IMR-90 (cell line): ENCODE measurements around the gene ADD1. TPM values are rescaled to one million over a fixed set of nuclear protein-coding genes. Genes with fewer than 3 reads are reported as not detected.

Experiments
- ATAC-seq: fragments of 200-7000 bp; cut with Tn5 transposase; 2 replicates; pipeline ENCODE4 v1.9.1; 2020; ENCODE audit warnings: low read depth, mild to moderate bottlenecking, moderate library complexity
- BruUV-seq: library from RNA; stranded (reverse); fragments of 400-500 nt; replicated peaks from 2 replicates; lab custom pipeline; 2021; lab: Mats Ljungman, UMichigan
- CTCF ChIA-PET: fragments of 300-600 bp; formaldehyde crosslinking; extraction: SDS; loops from one replicate; lab custom pipeline; 2021; ENCODE audit warnings: antibody characterized with exemption; lab: Yijun Ruan, JAX
- POLR2A ChIA-PET: fragments of 300-600 bp; sonication (Branson Sonifier 250); formaldehyde crosslinking; loops from one replicate; lab custom pipeline; 2022; ENCODE audit warnings: antibody characterized with exemption; ENCODE audit not compliant: unreplicated experiment; lab: Charles Lee
- DNase-seq: peaks from one replicate; pipeline ENCODE4 v3.0.0; 2013
- H2AFZ ChIP-seq: replicated peaks from 2 replicates; pipeline ENCODE3; 2013; ENCODE audit warnings: low read length, mild to moderate bottlenecking; ENCODE audit not compliant: poor library complexity
- H2AK5ac ChIP-seq: 2 replicates; pipeline ENCODE4 v1.6.1; 2013; ENCODE audit warnings: low read depth, low read length, inconsistent platforms
- H2AK9ac ChIP-seq: replicated peaks from 2 replicates; pipeline ENCODE3; 2013; ENCODE audit warnings: mild to moderate bottlenecking, low read depth, low read length, moderate library complexity; ENCODE audit not compliant: poor library complexity
- H2BK120ac ChIP-seq: 2 replicates; pipeline ENCODE4 v1.6.1; 2013; ENCODE audit warnings: low read depth, low read length, inconsistent platforms
- H2BK15ac ChIP-seq: 3 replicates; pipeline ENCODE4 v1.6.1; 2013; ENCODE audit warnings: low read depth, low read length, inconsistent platforms
- H2BK20ac ChIP-seq: 2 replicates; pipeline ENCODE4 v1.6.1; 2013; ENCODE audit warnings: low read depth, mild to moderate bottlenecking, inconsistent platforms, low read length, moderate library complexity
- H2BK5ac ChIP-seq: 2 replicates; pipeline ENCODE4 v1.6.1; 2013; ENCODE audit warnings: mild to moderate bottlenecking, low read depth, low read length, inconsistent platforms; ENCODE audit not compliant: poor library complexity, severe bottlenecking
- H3K14ac ChIP-seq: replicated peaks from 2 replicates; pipeline ENCODE4 v1.6.1; 2013; ENCODE audit warnings: low read depth, low read length, inconsistent platforms
- H3K18ac ChIP-seq: 2 replicates; pipeline ENCODE4 v1.6.1; 2013; ENCODE audit warnings: low read depth, low read length, control low read depth
- H3K23ac ChIP-seq: 2 replicates; pipeline ENCODE4 v1.6.1; 2013; ENCODE audit warnings: low read depth, low read length, inconsistent platforms
- H3K27ac ChIP-seq: 2 replicates; pipeline ENCODE4 v1.5.1; 2013; ENCODE audit warnings: mild to moderate bottlenecking, control low read depth, low read length; ENCODE audit not compliant: insufficient read depth
- H3K27me3 ChIP-seq: 2 replicates; pipeline ENCODE4 v1.6.1; 2013; ENCODE audit warnings: low read length; ENCODE audit not compliant: control insufficient read depth, insufficient read depth
- H3K36me3 ChIP-seq: 2 replicates; pipeline ENCODE4 v1.6.1; 2013; ENCODE audit warnings: low read length, mixed read lengths; ENCODE audit not compliant: control insufficient read depth, insufficient read depth
- H3K4ac ChIP-seq: 2 replicates; pipeline ENCODE4 v1.6.1; 2013; ENCODE audit warnings: low read depth, low read length, inconsistent platforms
- H3K4me1 ChIP-seq: 2 replicates; pipeline ENCODE4 v1.6.1; 2013; ENCODE audit warnings: low read length, mixed read lengths; ENCODE audit not compliant: control insufficient read depth, insufficient read depth
- H3K4me2 ChIP-seq: 2 replicates; pipeline ENCODE4 v1.6.1; 2013; ENCODE audit warnings: low read depth, mild to moderate bottlenecking, control low read depth, low read length, moderate library complexity
- H3K4me3 ChIP-seq: 2 replicates; pipeline ENCODE4 v1.5.1; 2013; ENCODE audit warnings: low read depth, mild to moderate bottlenecking, control low read depth, low read length, moderate library complexity; ENCODE audit not compliant: insufficient read depth
- H3K56ac ChIP-seq: 2 replicates; pipeline ENCODE4 v1.6.1; 2013; ENCODE audit warnings: low read length, inconsistent platforms; ENCODE audit not compliant: insufficient read depth; ENCODE audit errors: extremely low read depth
- H3K79me1 ChIP-seq, 2 experiments: 2 replicates each; pipeline ENCODE4 v1.6.1; 2013; ENCODE audit warnings: low read length in 2 of 2, inconsistent platforms in 1 of 2, low read depth in 1 of 2
- H3K9ac ChIP-seq: 2 replicates; pipeline ENCODE4 v1.6.1; 2013; ENCODE audit warnings: low read depth, low read length, control low read depth
- H3K9me1 ChIP-seq: 2 replicates; pipeline ENCODE4 v1.6.1; 2013; ENCODE audit warnings: low read length, inconsistent platforms; ENCODE audit not compliant: insufficient read depth
- H3K9me3 ChIP-seq: 2 replicates; pipeline ENCODE4 v1.6.1; 2013; ENCODE audit warnings: low read length; ENCODE audit not compliant: control insufficient read depth, insufficient read depth
- H4K20me1 ChIP-seq: 2 replicates; pipeline ENCODE4 v1.6.1; 2013; ENCODE audit warnings: low read length, inconsistent platforms; ENCODE audit not compliant: insufficient read depth
- H4K5ac ChIP-seq: 2 replicates; pipeline ENCODE4 v1.6.1; 2013; ENCODE audit warnings: mild to moderate bottlenecking, low read depth, low read length, control low read depth
- H4K8ac ChIP-seq, 2 experiments: 2 replicates each; pipeline ENCODE4 v1.6.1; 2013; ENCODE audit warnings: low read depth in 2 of 2, low read length in 2 of 2, control low read depth in 1 of 2, inconsistent platforms in 1 of 2
- H4K91ac ChIP-seq: 2 replicates; pipeline ENCODE4 v1.6.1; 2013; ENCODE audit warnings: low read depth, low read length, inconsistent platforms; ENCODE audit not compliant: insufficient read depth
- CEBPB ChIP-seq: IDR thresholded peaks from 2 replicates; pipeline ENCODE4 v1.6.1; 2012; ENCODE audit warnings: low read depth, low read length, improper control_type of control experiment
- CHD1 ChIP-seq: IDR thresholded peaks from 2 replicates; pipeline ENCODE4 v1.6.1; 2012; ENCODE audit warnings: low read depth, low read length, improper control_type of control experiment
- ELK1 ChIP-seq: fragments of 150-350 bp; IDR thresholded peaks from 2 replicates; pipeline ENCODE4 v1.6.1; 2016; ENCODE audit warnings: low read depth, mild to moderate bottlenecking, low read length, moderate library complexity, borderline replicate concordance
- FOS ChIP-seq: fragments of 150-350 bp; IDR thresholded peaks from 2 replicates; pipeline ENCODE4 v1.6.1; 2016; ENCODE audit warnings: low read depth, low read length
- MAFK ChIP-seq: IDR thresholded peaks from 2 replicates; pipeline ENCODE4 v1.6.1; 2012; ENCODE audit warnings: low read depth, low read length, improper control_type of control experiment
- MAZ ChIP-seq: IDR thresholded peaks from 2 replicates; pipeline ENCODE4 v1.6.1; 2012; ENCODE audit warnings: low read depth, mild to moderate bottlenecking, low read length, improper control_type of control experiment, moderate library complexity, borderline replicate concordance
- NFE2L2 ChIP-seq: fragments of 150-350 bp; IDR thresholded peaks from 2 replicates; pipeline ENCODE4 v1.6.1; 2016; ENCODE audit warnings: low read depth, mild to moderate bottlenecking, low read length
- POLR2A ChIP-seq: IDR thresholded peaks from 2 replicates; pipeline ENCODE4 v1.6.1; 2012; ENCODE audit warnings: mild to moderate bottlenecking, low read depth, low read length
- RAD21 ChIP-seq: IDR thresholded peaks from 2 replicates; pipeline ENCODE4 v1.6.1; 2012; ENCODE audit warnings: low read length, improper control_type of control experiment
- RCOR1 ChIP-seq: IDR thresholded peaks from 2 replicates; pipeline ENCODE4 v1.6.1; 2012; ENCODE audit warnings: mild to moderate bottlenecking, low read length, improper control_type of control experiment; ENCODE audit not compliant: insufficient replicate concordance
- RFX5 ChIP-seq: IDR thresholded peaks from 2 replicates; pipeline ENCODE4 v1.8.0; 2012; ENCODE audit warnings: low read depth, mild to moderate bottlenecking, low read length, moderate library complexity
- SMC3 ChIP-seq: fragments of 150-350 bp; IDR thresholded peaks from 2 replicates; pipeline ENCODE4 v1.6.1; 2016; ENCODE audit warnings: low read depth, mild to moderate bottlenecking, antibody characterized with exemption, low read length, moderate library complexity
- USF2 ChIP-seq: fragments of 150-350 bp; IDR thresholded peaks from 2 replicates; pipeline ENCODE4 v1.6.1; 2017; ENCODE audit warnings: mild to moderate bottlenecking, antibody characterized with exemption, low read length, low read depth
- WGBS, 2 experiments: methylation state at CpG; one replicate each; pipeline versions ENCODE4 v1.1.5 to v1.1.7; 2013; ENCODE audit warnings: missing lambda C conversion rate in 2 of 2; ENCODE audit not compliant: insufficient read length in 1 of 2; ENCODE audit errors: extremely low coverage in 2 of 2; 5-methylcytosine and 5-hydroxymethylcytosine counted together
- dilution Hi-C: fragments of 300-500 bp; cut with HindIII; formaldehyde crosslinking; loops from one replicate; pipeline ENCODE4 v1.14.3; 2018; ENCODE audit warnings: low sequenced_read_pairs; ENCODE audit not compliant: unreplicated experiment
- in situ Hi-C: fragments of 300-500 bp; cut with MboI; formaldehyde crosslinking; loops from 3 replicates; pipeline ENCODE4 v1.14.3; 2019; ENCODE audit warnings: low sequenced_read_pairs, inconsistent platforms, mixed read lengths
- intact Hi-C: fragments of 100-400 bp; cut with micrococcal nuclease; formaldehyde crosslinking; loops from 2 replicates; pipeline ENCODE4 v1.10.0; 2022
- polyA plus RNA-seq, 3 experiments: library from polyadenylated mRNA; depleted of rRNA; stranded (reverse); fragments of >200 nt; gene quantifications; 2 replicates each; pipeline ENCODE4 v1.2.3, GENCODE V29; 2012; ENCODE audit warnings: low replicate concordance in 1 of 3
- total RNA-seq: library from RNA; depleted of rRNA; stranded (reverse); fragments of >200 nt; gene quantifications from 2 replicates; pipeline ENCODE4 v1.2.3, GENCODE V29; 2012
- TF ChIP-seq, protein P1 (sequence below): conservative IDR thresholded peaks from 2 replicates; pipeline ENCODE4 v1.5.1; 2012; ENCODE audit warnings: mild to moderate bottlenecking, low read depth, low read length, improper control_type of control experiment

The ADD1 gene
- total and polyA plus RNA-seq, 2 of the 4 experiments (the other 2 are of a cell fraction) = 122 to 215 TPM

- in situ Hi-C loops (no loop called here), intact Hi-C loops (no loop called here), dilution Hi-C loops (no loop called here)
- DNase-seq (no peak), ATAC-seq (no peak)
- WGBS, 2 experiments = no CpG with 5 or more reads among the region's 16 CpGs
- ChIA-PET CTCF (no interaction called here), POLR2A (no interaction called here)
- Histone ChIP-seq H2BK20ac (no peak overlapping the region), H3K18ac (no peak overlapping the region), H3K4me2 (no peak overlapping the region), H3K79me1 (peaks cover 5 to 48% of the 10 kb centered on the region in 2 experiments), H3K9ac (no peak overlapping the region), H2BK15ac (no peak overlapping the region), H4K5ac (no peak overlapping the region), H4K8ac (no peak overlapping the region), H3K36me3 (peaks cover 57% of the 10 kb centered on the region), H3K4me3 (no peak overlapping the region), H3K27ac (no peak overlapping the region), H4K20me1 (peaks cover 3% of the 10 kb centered on the region; the same call in 1 of the 2 replicates), H3K56ac (no peak overlapping the region), H2AFZ (no peak overlapping the region), H4K91ac (no peak overlapping the region), H3K14ac (no peak overlapping the region), H2AK5ac (no peak overlapping the region), H3K23ac (no peak overlapping the region), H3K4me1 (no peaks in the 10 kb centered on the region), H2AK9ac (peak overlapping the region; percentile 24), H2BK120ac (no peak overlapping the region), H2BK5ac (no peak overlapping the region), H3K4ac (no peak overlapping the region), H3K9me1 (peaks cover 7% of the 10 kb centered on the region), H3K9me3 (no peaks in the 10 kb centered on the region), H3K27me3 (no peaks in the 10 kb centered on the region)
- no TSS peak for BruUV-seq
- TF ChIP-seq MAFK (no peak), ELK1 (no peak), MAZ (no peak), RAD21 (no peak), POLR2A (no peak), SMC3 (no peak), USF2 (no peak), CHD1 (no peak), NFE2L2 (no peak), FOS (no peak), CEBPB (no peak), RFX5 (no peak), RCOR1 (no peak)
- TF ChIP-seq, protein P1, sequence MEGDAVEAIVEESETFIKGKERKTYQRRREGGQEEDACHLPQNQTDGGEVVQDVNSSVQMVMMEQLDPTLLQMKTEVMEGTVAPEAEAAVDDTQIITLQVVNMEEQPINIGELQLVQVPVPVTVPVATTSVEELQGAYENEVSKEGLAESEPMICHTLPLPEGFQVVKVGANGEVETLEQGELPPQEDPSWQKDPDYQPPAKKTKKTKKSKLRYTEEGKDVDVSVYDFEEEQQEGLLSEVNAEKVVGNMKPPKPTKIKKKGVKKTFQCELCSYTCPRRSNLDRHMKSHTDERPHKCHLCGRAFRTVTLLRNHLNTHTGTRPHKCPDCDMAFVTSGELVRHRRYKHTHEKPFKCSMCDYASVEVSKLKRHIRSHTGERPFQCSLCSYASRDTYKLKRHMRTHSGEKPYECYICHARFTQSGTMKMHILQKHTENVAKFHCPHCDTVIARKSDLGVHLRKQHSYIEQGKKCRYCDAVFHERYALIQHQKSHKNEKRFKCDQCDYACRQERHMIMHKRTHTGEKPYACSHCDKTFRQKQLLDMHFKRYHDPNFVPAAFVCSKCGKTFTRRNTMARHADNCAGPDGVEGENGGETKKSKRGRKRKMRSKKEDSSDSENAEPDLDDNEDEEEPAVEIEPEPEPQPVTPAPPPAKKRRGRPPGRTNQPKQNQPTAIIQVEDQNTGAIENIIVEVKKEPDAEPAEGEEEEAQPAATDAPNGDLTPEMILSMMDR = no peak
These were observed 70.8 kb downstream of the ADD1 start for GRCh38 chr4:2914256-2915126.
